WTC11 (cell line): ENCODE results near the gene AAGAB. TPM values are rescaled to one million over a fixed set of nuclear protein-coding genes. Genes with fewer than 3 reads are reported as not detected.

Source experiments
- ATAC-seq: fragments of 200-7000 bp; cut with Tn5 transposase; 2 replicates; pipeline ENCODE4 v1.10.0; 2021; ENCODE audit warnings: mild to moderate bottlenecking, moderate library complexity
- CTCF ChIA-PET: fragments of 300-600 bp; sonication (Branson Sonifier 250); formaldehyde crosslinking; loops from one replicate; lab custom pipeline; 2021; ENCODE audit warnings: antibody characterized with exemption; lab: Charles Lee
- POLR2A ChIA-PET: fragments of 350-600 bp; sonication (Branson Sonifier 250); formaldehyde crosslinking; loops from one replicate; lab custom pipeline; 2021; ENCODE audit warnings: antibody characterized with exemption; lab: Charles Lee
- DNase-seq: peaks from one replicate; pipeline ENCODE4 v3.0.0; 2021; ENCODE audit warnings: low spot score
- H3K27ac Mint-ChIP-seq: 2 replicates; pipeline ENCODE4 v1.8.0; 2021; ENCODE audit warnings: mixed read lengths
- H3K27me3 Mint-ChIP-seq: 2 replicates; pipeline ENCODE4 v1.8.0; 2021; ENCODE audit warnings: low read depth, mild to moderate bottlenecking, moderate library complexity, mixed read lengths
- H3K36me3 Mint-ChIP-seq: 2 replicates; pipeline ENCODE4 v1.8.0; 2021; ENCODE audit warnings: mixed read lengths
- H3K4me1 Mint-ChIP-seq: 2 replicates; pipeline ENCODE4 v1.8.0; 2022; ENCODE audit warnings: mixed read lengths
- H3K4me3 Mint-ChIP-seq: 2 replicates; pipeline ENCODE4 v1.8.0; 2021; ENCODE audit warnings: mild to moderate bottlenecking, moderate library complexity, mixed read lengths
- H3K9me3 Mint-ChIP-seq: 2 replicates; pipeline ENCODE4 v1.8.0; 2021; ENCODE audit warnings: mixed read lengths
- ATF1 ChIP-seq: sonication (generic); formaldehyde crosslinking; IDR thresholded peaks from 2 replicates; pipeline ENCODE4 v1.8.1; 2023; ENCODE audit warnings: mild to moderate bottlenecking, moderate library complexity, missing genetic modification reagents
- CREB1 ChIP-seq: sonication (generic); formaldehyde crosslinking; IDR thresholded peaks from 2 replicates; pipeline ENCODE4 v1.8.0; 2023; ENCODE audit warnings: mild to moderate bottlenecking, missing genetic modification reagents
- FOXP1 ChIP-seq: sonication (generic); formaldehyde crosslinking; IDR thresholded peaks from 2 replicates; pipeline ENCODE4 v1.8.0; 2022; ENCODE audit warnings: missing genetic modification reagents, mild to moderate bottlenecking, moderate library complexity, borderline replicate concordance
- IRF2 ChIP-seq: sonication (generic); formaldehyde crosslinking; IDR thresholded peaks from 2 replicates; pipeline ENCODE4 v1.8.0; 2022; ENCODE audit warnings: low read depth, missing genetic modification reagents, borderline replicate concordance
- JAZF1 ChIP-seq: fragments of 250-450 bp; sonication (Bioruptor Pico); IDR thresholded peaks from 2 replicates; pipeline ENCODE4 v1.9.0; 2021; ENCODE audit warnings: moderate library complexity, mild to moderate bottlenecking, inconsistent platforms
- JUN ChIP-seq: sonication (generic); formaldehyde crosslinking; IDR thresholded peaks from 2 replicates; pipeline ENCODE4 v1.8.0; 2023; ENCODE audit warnings: mild to moderate bottlenecking, missing genetic modification reagents
- KAT7 ChIP-seq: sonication (generic); formaldehyde crosslinking; IDR thresholded peaks from 2 replicates; pipeline ENCODE4 v1.8.1; 2023; ENCODE audit warnings: missing genetic modification reagents, mild to moderate bottlenecking, borderline replicate concordance
- MXD4 ChIP-seq: fragments of 250-450 bp; sonication (Bioruptor Pico); IDR thresholded peaks from 2 replicates; pipeline ENCODE4 v1.8.0; 2021; ENCODE audit warnings: mild to moderate bottlenecking, moderate library complexity, borderline replicate concordance
- MYBL2 ChIP-seq: sonication (generic); formaldehyde crosslinking; IDR thresholded peaks from 2 replicates; pipeline ENCODE4 v1.8.1; 2023; ENCODE audit warnings: mild to moderate bottlenecking, moderate library complexity, missing genetic modification reagents
- NFE2L1 ChIP-seq: sonication (generic); formaldehyde crosslinking; IDR thresholded peaks from 2 replicates; pipeline ENCODE4 v1.8.1; 2023; ENCODE audit warnings: missing genetic modification reagents
- NR1H2 ChIP-seq: sonication (generic); formaldehyde crosslinking; IDR thresholded peaks from 2 replicates; pipeline ENCODE4 v1.9.0; 2021; ENCODE audit warnings: mild to moderate bottlenecking, moderate library complexity, missing genetic modification reagents
- PRRX2 ChIP-seq: fragments of 250-450 bp; sonication (Bioruptor Pico); IDR thresholded peaks from 2 replicates; pipeline ENCODE4 v1.8.0; 2021; ENCODE audit warnings: mild to moderate bottlenecking
- RORB ChIP-seq: fragments of 250-450 bp; sonication (Bioruptor Pico); IDR thresholded peaks from 2 replicates; pipeline ENCODE4 v1.9.0; 2021; ENCODE audit warnings: mild to moderate bottlenecking
- SMAD3 ChIP-seq: sonication (generic); formaldehyde crosslinking; IDR thresholded peaks from 2 replicates; pipeline ENCODE4 v1.8.0; 2022; ENCODE audit warnings: missing genetic modification reagents, mild to moderate bottlenecking, borderline replicate concordance
- SOX15 ChIP-seq: fragments of 250-450 bp; sonication (Bioruptor Pico); IDR thresholded peaks from 2 replicates; pipeline ENCODE4 v1.9.0; 2021; ENCODE audit warnings: mild to moderate bottlenecking
- TCF7 ChIP-seq: sonication (generic); formaldehyde crosslinking; IDR thresholded peaks from 2 replicates; pipeline ENCODE4 v1.8.0; 2022; ENCODE audit warnings: mild to moderate bottlenecking, low read depth, missing genetic modification reagents, moderate library complexity
- USF2 ChIP-seq: sonication (generic); formaldehyde crosslinking; IDR thresholded peaks from 2 replicates; pipeline ENCODE4 v1.8.1; 2023; ENCODE audit warnings: mild to moderate bottlenecking, missing genetic modification reagents, moderate library complexity
- ZBTB21 ChIP-seq: sonication (generic); formaldehyde crosslinking; IDR thresholded peaks from 2 replicates; pipeline ENCODE4 v1.8.1; 2023; ENCODE audit warnings: mild to moderate bottlenecking, missing genetic modification reagents, borderline replicate concordance
- ZNF121 ChIP-seq: sonication (generic); formaldehyde crosslinking; IDR thresholded peaks from 2 replicates; pipeline ENCODE4 v1.8.0; 2023; ENCODE audit warnings: missing genetic modification reagents
- ZNF219 ChIP-seq: sonication (generic); formaldehyde crosslinking; IDR thresholded peaks from 2 replicates; pipeline ENCODE4 v1.8.0; 2023; ENCODE audit warnings: missing genetic modification reagents, mild to moderate bottlenecking, borderline replicate concordance
- ZNF263 ChIP-seq: sonication (generic); formaldehyde crosslinking; IDR thresholded peaks from 2 replicates; pipeline ENCODE4 v1.8.1; 2022; ENCODE audit warnings: low read depth, mild to moderate bottlenecking, moderate library complexity, missing genetic modification reagents
- ZNF396 ChIP-seq: fragments of 250-450 bp; sonication (Bioruptor Pico); IDR thresholded peaks from 2 replicates; pipeline ENCODE4 v1.8.0; 2021; ENCODE audit warnings: mild to moderate bottlenecking, moderate library complexity, borderline replicate concordance
- ZNF416 ChIP-seq: fragments of 250-450 bp; sonication (Bioruptor Pico); IDR thresholded peaks from 2 replicates; pipeline ENCODE4 v1.9.0; 2021; ENCODE audit warnings: mild to moderate bottlenecking, inconsistent platforms
- ZNF532 ChIP-seq: fragments of 250-450 bp; sonication (Bioruptor Pico); IDR thresholded peaks from 2 replicates; pipeline ENCODE4 v1.9.0; 2021; ENCODE audit warnings: mild to moderate bottlenecking, borderline replicate concordance
- total RNA-seq: library from RNA; stranded (reverse); gene quantifications from 3 replicates; pipeline ENCODE4 v1.2.3, GENCODE V29; 2021
- TF ChIP-seq, protein P1 (sequence below): sonication (generic); formaldehyde crosslinking; IDR thresholded peaks from 2 replicates; pipeline ENCODE4 v1.8.1; 2023; ENCODE audit warnings: mild to moderate bottlenecking, missing genetic modification reagents
- TF ChIP-seq, protein P2 (sequence below): sonication (generic); formaldehyde crosslinking; IDR thresholded peaks from 2 replicates; pipeline ENCODE4 v1.8.0; 2022; ENCODE audit warnings: mild to moderate bottlenecking, missing genetic modification reagents

Gene AAGAB
- total RNA-seq, 1 experiment from 2014 or later, result 41.7 TPM

DNA sequence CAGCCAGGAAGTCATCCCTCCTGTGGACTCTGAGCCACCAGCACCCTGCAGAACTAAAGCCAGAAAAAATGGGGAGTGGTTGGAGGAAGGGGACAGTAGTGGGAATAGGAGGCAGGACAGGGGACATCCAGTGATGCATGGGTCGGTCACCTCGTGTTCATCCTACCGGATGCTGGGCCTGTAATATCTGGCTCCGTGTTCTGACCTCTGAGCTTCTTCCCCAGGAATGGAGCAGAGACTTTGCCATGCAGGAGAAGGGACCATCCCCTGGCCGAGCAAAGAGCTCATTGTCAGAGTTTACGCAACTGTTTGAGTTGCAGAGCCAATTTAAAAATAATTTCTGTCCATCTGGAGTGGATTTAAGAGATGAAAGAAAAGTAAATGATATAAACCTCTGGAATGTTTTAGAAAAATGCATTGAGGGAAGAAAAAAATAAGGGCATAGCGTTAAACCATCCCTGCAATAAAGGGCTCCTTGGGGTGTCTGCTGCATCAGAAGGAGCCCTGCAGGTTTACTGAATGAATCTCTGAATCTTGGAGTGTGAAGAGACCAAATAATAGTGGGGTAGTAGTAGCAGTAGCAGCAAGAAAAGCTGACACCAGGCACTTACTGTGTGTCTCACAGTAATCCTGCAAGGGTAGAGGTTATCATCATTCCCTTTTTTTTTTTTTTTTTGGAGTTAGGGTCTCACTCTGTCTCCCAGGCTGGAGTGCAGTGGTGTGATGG is 70.9 kb downstream of the AAGAB start:
- no peaks in the 10 kb centered on the region for H3K9me3 Mint-ChIP-seq
- H3K4me1 Mint-ChIP-seq, result no peaks in the 10 kb centered on the region
- POLR2A ChIA-PET, result no interaction called here
- H3K27ac Mint-ChIP-seq, result peak overlapping the region; percentile 9; the same call in 1 of the 2 replicates
- CTCF ChIA-PET, result no interaction called here
- ATAC-seq (no peak), DNase-seq (no peak)
- no peaks in the 10 kb centered on the region for H3K27me3 Mint-ChIP-seq
- TF ChIP-seq FOXP1 (CRISPR knock-in tag) (no peak), JUN (no peak), MXD4 (CRISPR knock-in tag) (no peak), ZNF532 (no peak), KAT7 (CRISPR knock-in tag) (no peak)
- peaks cover 27% of the 10 kb centered on the region for H3K36me3 Mint-ChIP-seq
- no peak overlapping the region for H3K4me3 Mint-ChIP-seq

DNA sequence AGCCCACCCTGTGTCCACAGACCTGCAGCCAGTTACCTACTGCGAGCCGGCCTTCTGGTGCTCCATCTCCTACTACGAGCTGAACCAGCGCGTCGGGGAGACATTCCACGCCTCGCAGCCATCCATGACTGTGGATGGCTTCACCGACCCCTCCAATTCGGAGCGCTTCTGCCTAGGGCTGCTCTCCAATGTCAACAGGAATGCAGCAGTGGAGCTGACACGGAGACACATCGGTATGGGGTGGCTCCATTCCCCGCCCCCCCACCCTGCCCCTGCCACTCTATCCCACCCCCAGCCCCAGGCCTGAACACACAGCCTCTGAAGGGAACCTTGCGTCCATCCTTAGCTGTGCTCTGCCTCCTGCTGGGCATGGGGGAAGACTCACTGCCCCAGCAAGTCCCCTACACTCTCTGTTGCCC is 73.2 kb downstream of the AAGAB start:
- no peak overlapping the region for H3K27ac Mint-ChIP-seq
- H3K4me3 Mint-ChIP-seq, result no peak overlapping the region
- peaks cover 16% of the 10 kb centered on the region for H3K36me3 Mint-ChIP-seq
- no peak for ATAC-seq
- H3K9me3 Mint-ChIP-seq, result no peaks in the 10 kb centered on the region
- CTCF ChIA-PET, result interaction anchor here (0.6 to 2.3 kb wide), 4 partner anchors 11 to 235 kb away, joined by 3 to 9 read pairs (median 4); no protein-coding TSS in a partner anchor
- no peak for TF ChIP-seq PRRX2 (CRISPR knock-in tag)
- TF ChIP-seq MYBL2, result no peak
- TF ChIP-seq SMAD3 (CRISPR knock-in tag), result no peak
- TF ChIP-seq, protein P1, sequence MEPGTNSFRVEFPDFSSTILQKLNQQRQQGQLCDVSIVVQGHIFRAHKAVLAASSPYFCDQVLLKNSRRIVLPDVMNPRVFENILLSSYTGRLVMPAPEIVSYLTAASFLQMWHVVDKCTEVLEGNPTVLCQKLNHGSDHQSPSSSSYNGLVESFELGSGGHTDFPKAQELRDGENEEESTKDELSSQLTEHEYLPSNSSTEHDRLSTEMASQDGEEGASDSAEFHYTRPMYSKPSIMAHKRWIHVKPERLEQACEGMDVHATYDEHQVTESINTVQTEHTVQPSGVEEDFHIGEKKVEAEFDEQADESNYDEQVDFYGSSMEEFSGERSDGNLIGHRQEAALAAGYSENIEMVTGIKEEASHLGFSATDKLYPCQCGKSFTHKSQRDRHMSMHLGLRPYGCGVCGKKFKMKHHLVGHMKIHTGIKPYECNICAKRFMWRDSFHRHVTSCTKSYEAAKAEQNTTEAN (CRISPR knock-in tag), result no peak
- TF ChIP-seq, all 79 proteins: peak for 0
- POLR2A ChIA-PET, result no interaction called here
- H3K4me1 Mint-ChIP-seq, result peaks cover 8% of the 10 kb centered on the region
- no peak for DNase-seq
- no peaks in the 10 kb centered on the region for H3K27me3 Mint-ChIP-seq

DNA sequence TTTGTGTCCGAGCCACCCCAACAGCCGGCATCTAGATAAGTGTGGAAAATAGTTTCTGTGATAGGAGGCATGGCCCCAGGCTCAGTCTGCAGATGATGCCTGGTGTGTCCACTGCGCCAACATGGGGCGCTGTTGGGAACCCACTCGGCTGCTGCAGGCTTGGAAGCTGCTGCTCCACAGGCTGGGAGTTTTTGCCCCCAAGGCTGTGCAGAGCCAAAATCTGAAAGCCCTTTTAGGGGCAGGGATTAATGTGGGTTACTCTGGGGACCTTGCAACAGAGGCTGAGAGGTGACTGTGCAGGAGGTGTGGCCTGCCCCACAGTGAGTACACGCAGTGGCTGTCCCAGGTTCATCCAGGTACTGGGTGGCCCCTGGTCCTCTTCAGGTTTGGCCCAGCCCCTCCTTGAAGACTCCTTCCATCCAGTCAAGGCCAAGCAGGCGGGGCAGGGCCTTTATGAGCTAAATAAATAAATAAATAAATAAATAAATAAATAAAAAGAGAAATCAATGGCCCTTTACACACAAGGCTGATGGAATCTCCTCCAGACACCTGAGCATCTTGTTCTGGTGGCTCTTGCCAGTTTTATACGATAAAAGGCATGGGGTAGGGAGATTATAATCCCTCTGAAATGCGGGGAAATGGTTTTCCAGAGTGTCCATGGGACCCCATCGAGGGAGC is 73.8 kb downstream of the AAGAB start:
- H3K9me3 Mint-ChIP-seq, result no peaks in the 10 kb centered on the region
- peak; percentile 59 for ATAC-seq
- TF ChIP-seq ZNF396 (CRISPR knock-in tag) (no peak), ZNF219 (CRISPR knock-in tag) (no peak), ZBTB21 (CRISPR knock-in tag) (no peak), SOX15 (CRISPR knock-in tag) (no peak), FOXP1 (CRISPR knock-in tag) (no peak), ZNF263 (CRISPR knock-in tag) (no peak), RORB (CRISPR knock-in tag) (no peak), ATF1 (CRISPR knock-in tag) (no peak), CREB1 (CRISPR knock-in tag) (no peak), ZNF416 (no peak), NR1H2 (CRISPR knock-in tag) (no peak), ZNF121 (CRISPR knock-in tag) (no peak), TCF7 (CRISPR knock-in tag) (no peak), USF2 (CRISPR knock-in tag) (no peak), JAZF1 (CRISPR knock-in tag) (no peak), IRF2 (CRISPR knock-in tag) (no peak), NFE2L1 (no peak)
- TF ChIP-seq, protein P2, sequence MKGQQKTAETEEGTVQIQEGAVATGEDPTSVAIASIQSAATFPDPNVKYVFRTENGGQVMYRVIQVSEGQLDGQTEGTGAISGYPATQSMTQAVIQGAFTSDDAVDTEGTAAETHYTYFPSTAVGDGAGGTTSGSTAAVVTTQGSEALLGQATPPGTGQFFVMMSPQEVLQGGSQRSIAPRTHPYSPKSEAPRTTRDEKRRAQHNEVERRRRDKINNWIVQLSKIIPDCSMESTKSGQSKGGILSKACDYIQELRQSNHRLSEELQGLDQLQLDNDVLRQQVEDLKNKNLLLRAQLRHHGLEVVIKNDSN (CRISPR knock-in tag), result no peak

More for the DNA sequence above, 73.8 kb downstream of the AAGAB start:
- Mint-ChIP-seq H3K4me3 (no peak overlapping the region), H3K36me3 (peaks cover 12% of the 10 kb centered on the region), H3K27me3 (no peaks in the 10 kb centered on the region), H3K4me1 (peaks cover 14% of the 10 kb centered on the region), H3K27ac (no peak overlapping the region)
- DNase-seq, result peak; percentile 39
- CTCF ChIA-PET, result interaction anchor here (0.6 to 2.3 kb wide), 4 partner anchors 11 to 234 kb away, joined by 3 to 9 read pairs (median 4); no protein-coding TSS in a partner anchor
- POLR2A ChIA-PET, result no interaction called here
